KOPT-K1 (cell line): ENCODE results near the gene FGFRL1.

Experiments used
- H3K27ac ChIP-seq: fragments of 200-600 bp; sonication (generic); 2 replicates; pipeline ENCODE4 v1.5.1; 2016; ENCODE audit warnings: antibody characterized with exemption, mild to moderate bottlenecking, low read depth, low read length; ENCODE audit not compliant: poor library complexity, severe bottlenecking
- H3K36me3 ChIP-seq: fragments of 200-600 bp; sonication (generic); 2 replicates; pipeline ENCODE4 v1.5.1; 2017; ENCODE audit warnings: antibody characterized with exemption, mild to moderate bottlenecking, low read length, moderate library complexity; ENCODE audit not compliant: insufficient read depth
- H3K9me3 ChIP-seq: fragments of 200-600 bp; sonication (generic); 2 replicates; pipeline ENCODE4 v1.5.1; 2017; ENCODE audit warnings: antibody characterized with exemption, low read length, mild to moderate bottlenecking; ENCODE audit not compliant: insufficient read depth, poor library complexity, severe bottlenecking

Gene FGFRL1

GRCh38 chr4:1060621-1061020, 49.2 kb downstream of the FGFRL1 start:
- no peaks in the 10 kb centered on the region for H3K9me3 ChIP-seq
- H3K27ac ChIP-seq: no peak overlapping the region
- no peaks in the 10 kb centered on the region for H3K36me3 ChIP-seq

GRCh38 chr4:1061056-1061700, 49.8 kb downstream of the FGFRL1 start:
- H3K27ac ChIP-seq: no peak overlapping the region
- H3K36me3 ChIP-seq: no peaks in the 10 kb centered on the region
- H3K9me3 ChIP-seq: no peaks in the 10 kb centered on the region

- Histone ChIP-seq H3K27ac (no peak overlapping the region), H3K36me3 (no peaks in the 10 kb centered on the region), H3K9me3 (no peaks in the 10 kb centered on the region)
Measured at GRCh38 chr4:1061760-1062159, 50.3 kb downstream of the FGFRL1 start.

GRCh38 chr4:1062419-1062818, 51.0 kb downstream of the FGFRL1 start:
- Histone ChIP-seq H3K36me3 (no peaks in the 10 kb centered on the region), H3K27ac (no peak overlapping the region), H3K9me3 (no peaks in the 10 kb centered on the region)

GRCh38 chr4:1065732-1066131, 54.3 kb downstream of the FGFRL1 start:
- Histone ChIP-seq H3K9me3 (no peaks in the 10 kb centered on the region), H3K36me3 (no peaks in the 10 kb centered on the region), H3K27ac (no peak overlapping the region)

GRCh38 chr4:1069394-1069793, 58.0 kb downstream of the FGFRL1 start:
- H3K9me3 ChIP-seq: peaks cover 10% of the 10 kb centered on the region

GRCh38 chr4:1072830-1073446, 61.5 kb downstream of the FGFRL1 start:
- H3K36me3 ChIP-seq: no peaks in the 10 kb centered on the region
- H3K27ac ChIP-seq: no peak overlapping the region

More at GRCh38 chr4:1069394-1069793, 58.0 kb downstream of the FGFRL1 start:
- no peaks in the 10 kb centered on the region for H3K36me3 ChIP-seq
- H3K27ac ChIP-seq: no peak overlapping the region

GRCh38 chr4:1074077-1074476, 62.7 kb downstream of the FGFRL1 start:
- Histone ChIP-seq H3K36me3 (no peaks in the 10 kb centered on the region), H3K9me3 (peaks cover 10% of the 10 kb centered on the region), H3K27ac (no peak overlapping the region)

More at GRCh38 chr4:1072830-1073446, 61.5 kb downstream of the FGFRL1 start:
- H3K9me3 ChIP-seq: peaks cover 10% of the 10 kb centered on the region

GRCh38 chr4:1075225-1075624, 63.8 kb downstream of the FGFRL1 start:
- Histone ChIP-seq H3K36me3 (no peaks in the 10 kb centered on the region), H3K9me3 (peaks cover 10% of the 10 kb centered on the region), H3K27ac (no peak overlapping the region)

GRCh38 chr4:1075809-1076699, 64.6 kb downstream of the FGFRL1 start:
- no peak overlapping the region for H3K27ac ChIP-seq

More at GRCh38 chr4:1075809-1076699, 64.6 kb downstream of the FGFRL1 start:
- H3K9me3 ChIP-seq: peaks cover 10% of the 10 kb centered on the region
- no peaks in the 10 kb centered on the region for H3K36me3 ChIP-seq
